Activated CD4-positive, alpha-beta T cell treated with anti-CD3 and anti-CD28 coated beads, Interleukin-10, Interleukin-2, amounts not matched to agents 100 ng/mL and 50 ng/mL, durations not matched to agents 16 hours and 8 hours (primary cell): Measurements from ENCODE around the gene DOCK1.

Experiments used
- DNase-seq: peaks from one replicate; pipeline ENCODE4 v3.0.0-alpha.2; 2020

Gene DOCK1

DNA sequence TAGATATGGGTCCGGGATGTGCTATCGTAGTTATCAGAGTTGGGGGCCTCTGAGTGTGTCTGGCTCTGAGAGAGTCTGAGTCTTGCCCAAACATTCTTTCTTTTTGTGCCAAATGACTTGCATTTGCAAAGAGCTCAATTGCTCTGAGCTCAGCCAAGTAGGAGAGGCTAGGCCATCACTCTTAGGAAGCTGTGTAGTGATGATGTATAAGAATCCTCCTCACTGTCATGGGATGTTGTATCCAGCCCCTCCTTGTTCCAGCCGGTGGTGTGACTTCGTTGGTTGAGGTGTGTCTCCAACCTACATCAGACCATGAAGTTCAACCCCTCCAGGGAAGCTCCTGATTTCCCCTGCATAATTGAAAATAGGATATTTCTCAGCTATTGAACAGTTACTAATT, 546.4 kb downstream of the DOCK1 start:
- no peak for DNase-seq

- no peak for DNase-seq
Observed at GRCh38 chr10:127452568-127452967, 547.3 kb downstream of the DOCK1 start.

- DNase-seq = no peak
Observed at GRCh38 chr10:127453706-127454105, 548.5 kb downstream of the DOCK1 start.

- no peak for DNase-seq
Observed at GRCh38 chr10:127456122-127456521, 550.9 kb downstream of the DOCK1 start.

DNA sequence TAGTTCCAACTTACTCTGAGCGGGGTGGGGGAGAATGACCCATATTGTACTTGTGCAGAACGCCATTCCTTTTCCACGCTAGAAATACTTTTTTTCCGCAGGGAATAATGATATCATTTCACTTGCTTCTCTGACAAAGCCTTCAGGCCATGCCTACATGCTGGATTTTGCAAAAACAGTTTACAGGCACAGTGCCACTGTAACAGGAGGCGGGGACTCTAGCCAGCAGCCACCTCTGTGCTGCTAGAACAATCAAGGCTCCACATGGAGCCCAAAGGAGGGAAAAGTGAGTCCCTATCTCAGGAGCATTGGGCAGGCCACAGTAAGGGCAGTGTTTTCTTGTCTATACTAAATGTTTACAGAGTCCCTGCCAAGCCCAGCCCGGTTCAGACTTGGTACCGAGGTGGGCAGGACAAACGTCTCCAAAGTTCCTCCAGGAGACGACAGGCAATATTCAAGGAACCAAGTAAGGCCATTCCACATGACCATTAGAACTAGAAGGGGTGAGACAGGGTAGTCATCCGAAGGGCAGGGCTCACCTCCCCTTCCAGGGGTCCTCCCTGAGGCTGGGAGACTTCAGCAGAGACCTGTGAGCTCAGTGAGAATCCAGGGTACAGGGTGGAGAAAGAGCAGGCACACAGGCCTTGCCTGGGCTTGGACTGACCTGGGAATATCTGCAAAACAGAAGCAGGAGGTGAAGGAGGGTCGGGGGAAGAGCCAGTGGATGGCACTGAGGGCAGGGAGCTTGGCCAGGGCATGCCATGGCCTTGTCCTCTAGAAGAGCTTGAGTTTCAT, 553.0 kb downstream of the DOCK1 start:
- DNase-seq = no peak

DNA sequence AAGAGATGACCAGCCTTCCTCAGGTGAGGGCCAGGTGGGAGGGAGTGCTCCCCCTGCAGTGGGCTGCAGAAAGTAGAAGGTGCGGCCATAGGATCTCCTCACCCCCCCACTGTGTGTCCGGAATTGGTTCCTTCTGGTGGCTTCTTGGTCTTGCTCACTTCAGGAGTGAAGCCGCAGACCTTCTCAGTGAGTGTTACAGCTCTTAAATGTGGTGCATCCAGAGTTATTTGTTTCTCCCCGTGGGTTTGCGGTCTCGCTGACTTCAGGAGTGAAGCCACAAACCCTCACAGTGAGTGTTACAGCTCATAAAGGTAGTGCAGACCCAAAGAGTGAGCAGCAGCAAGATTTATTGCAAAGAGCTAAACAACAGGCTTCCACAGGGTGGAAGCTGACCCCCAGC, 553.6 kb downstream of the DOCK1 start:
- no peak for DNase-seq

DNA sequence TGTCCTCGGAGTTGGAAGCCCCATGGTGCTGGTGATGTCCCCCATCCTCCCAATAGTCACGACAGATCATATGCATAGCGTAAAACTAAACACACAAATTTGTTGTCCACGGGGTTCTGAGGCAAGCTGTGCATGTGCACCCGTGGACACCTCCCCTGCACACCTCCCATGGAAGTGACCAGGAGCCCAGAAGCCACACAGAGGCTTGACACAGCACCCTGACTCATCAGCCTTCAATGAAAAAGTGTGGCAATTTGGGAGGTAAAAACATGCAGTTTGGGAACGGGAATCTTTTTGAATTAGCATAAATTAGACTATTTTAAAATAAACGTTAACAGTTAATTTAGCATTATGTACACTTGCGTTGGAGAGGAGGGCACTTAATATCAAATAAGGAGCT, 554.7 kb downstream of the DOCK1 start:
- DNase-seq = no peak

- DNase-seq = no peak
Observed at GRCh38 chr10:127462643-127463295, 557.5 kb downstream of the DOCK1 start.

DNA sequence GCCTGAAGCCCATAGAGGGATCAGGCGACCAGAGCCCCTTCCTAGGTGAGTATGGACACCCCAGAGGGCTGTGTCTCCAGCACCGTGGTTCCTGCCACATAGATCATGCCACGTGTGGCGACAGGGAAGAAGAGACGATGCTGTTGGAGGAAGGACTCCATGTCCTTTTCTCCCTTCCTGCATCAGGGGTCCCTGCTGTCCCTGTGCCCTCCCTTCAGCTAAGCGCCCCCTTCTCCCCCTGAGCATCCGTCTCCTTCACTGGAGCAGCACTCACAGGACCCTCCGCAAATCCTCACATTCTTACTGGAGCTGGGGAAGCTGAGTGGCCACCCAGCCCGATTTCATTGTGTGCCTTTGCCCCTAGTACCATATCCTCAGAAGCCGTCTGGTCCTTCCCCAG, 558.3 kb downstream of the DOCK1 start:
- no peak for DNase-seq

- no peak for DNase-seq
Observed at GRCh38 chr10:127464561-127464960, 559.3 kb downstream of the DOCK1 start.

DNA sequence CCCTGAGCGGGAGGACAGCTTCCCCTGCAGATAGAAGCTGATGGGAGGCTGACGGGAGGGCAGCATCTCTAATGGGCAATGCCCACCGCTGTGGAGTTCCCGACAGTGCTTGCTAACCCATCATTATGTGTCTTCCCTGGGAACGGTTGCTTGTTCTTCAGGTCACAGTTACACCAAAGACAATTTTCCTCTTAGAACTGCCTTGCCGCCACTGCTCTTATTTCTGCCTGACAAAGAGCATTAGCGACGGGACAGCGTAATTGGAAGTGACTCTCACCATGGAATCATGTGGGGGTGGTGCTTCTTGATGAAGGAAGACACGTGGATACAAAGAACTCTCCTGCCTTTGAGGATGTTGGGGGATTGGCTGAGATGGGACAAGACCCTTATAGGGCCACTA, 562.6 kb downstream of the DOCK1 start:
- no peak for DNase-seq

GRCh38 chr10:127468632-127469031, 563.4 kb downstream of the DOCK1 start:
- no peak for DNase-seq

DNA sequence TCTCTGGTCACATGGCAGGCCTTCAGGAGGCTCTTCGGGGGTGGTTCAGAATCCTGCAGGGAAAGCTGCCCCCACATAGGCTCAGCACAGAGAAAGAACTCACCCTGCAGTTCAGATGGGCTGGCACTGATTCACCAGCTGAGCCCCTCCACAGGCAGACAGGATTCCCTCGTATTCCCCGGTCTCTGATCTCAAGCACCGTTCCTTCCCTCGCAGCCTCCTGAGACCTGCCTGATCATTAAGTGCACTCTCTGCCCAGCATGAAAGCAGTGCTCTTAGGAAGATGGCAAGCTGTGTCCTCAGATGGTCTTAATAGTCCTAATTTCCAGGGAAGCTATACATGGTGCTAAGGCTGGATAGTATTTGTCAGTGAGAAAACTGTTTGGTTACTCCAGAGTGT, 565.7 kb downstream of the DOCK1 start:
- DNase-seq = no peak

DNA sequence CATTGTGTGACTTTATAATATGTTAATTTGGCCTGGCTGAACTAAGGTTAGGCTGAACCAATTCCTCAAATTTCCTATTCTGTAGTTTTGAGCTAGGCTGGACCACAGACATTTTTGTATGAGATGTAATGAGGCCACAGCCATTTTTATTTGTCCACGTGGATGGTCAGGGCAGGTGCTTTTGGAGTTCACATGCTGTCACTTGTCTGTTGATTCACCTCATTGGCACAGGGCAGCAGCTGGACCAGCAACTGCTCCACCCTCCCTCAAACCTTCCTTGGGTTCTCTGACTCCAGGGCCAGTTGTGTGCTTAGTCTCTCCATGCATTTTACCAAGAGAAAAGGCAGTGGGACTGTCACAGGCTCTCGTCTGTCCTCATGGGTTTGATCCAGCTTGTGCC, 567.7 kb downstream of the DOCK1 start:
- DNase-seq = no peak

DNA sequence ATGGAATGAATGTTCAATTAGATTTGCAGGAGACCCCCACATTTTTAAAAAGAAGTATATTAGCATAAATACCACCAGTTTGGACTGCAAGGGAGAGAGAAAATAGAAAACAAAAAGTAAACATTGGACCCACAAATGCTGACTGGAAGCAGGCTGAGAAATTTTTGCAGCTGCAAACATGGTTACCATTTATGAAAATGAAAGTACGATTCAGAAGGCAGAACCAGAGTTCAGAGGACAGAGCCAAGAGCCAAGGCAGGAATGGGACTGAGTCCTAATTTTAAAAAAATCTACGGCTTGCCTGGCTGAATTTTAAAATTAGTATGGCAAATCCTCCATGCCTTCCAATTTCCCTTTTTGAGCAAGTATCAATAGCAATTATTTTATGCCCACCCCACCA, 569.3 kb downstream of the DOCK1 start:
- DNase-seq = no peak

- no peak for DNase-seq
Observed at GRCh38 chr10:127485153-127485857, 580.1 kb downstream of the DOCK1 start.

- no peak for DNase-seq
Observed at GRCh38 chr10:127486355-127486754, 581.1 kb downstream of the DOCK1 start.

DNA sequence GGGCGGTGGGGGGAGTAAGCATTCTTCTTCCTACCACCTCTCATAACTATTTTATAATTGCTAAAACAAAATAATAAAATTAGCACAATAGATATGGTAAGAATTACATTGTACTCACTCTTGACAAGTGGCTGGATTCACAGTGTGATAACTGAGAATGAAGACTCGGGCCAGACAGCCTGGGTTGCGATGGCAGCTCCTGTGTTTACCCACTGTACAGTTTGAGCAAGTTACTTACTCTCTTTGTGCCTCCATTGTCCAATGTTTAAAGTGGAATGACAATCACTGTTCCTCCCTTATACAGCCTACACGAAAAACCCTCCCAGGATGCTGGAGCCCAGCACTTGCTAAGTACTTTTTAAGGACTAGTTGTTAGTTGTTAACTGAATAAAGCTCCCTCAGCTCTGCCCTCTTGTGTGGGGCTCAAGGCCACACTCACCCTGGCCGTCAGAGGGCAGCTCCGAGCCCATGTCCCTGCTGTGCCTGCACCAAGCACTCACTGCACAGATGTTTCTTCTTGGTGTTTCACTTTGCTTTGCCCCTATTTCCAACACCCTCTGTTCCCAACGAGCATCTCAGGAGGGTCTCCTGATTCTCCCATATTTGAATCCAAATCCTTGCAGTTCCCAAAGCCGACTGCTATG, 587.5 kb downstream of the DOCK1 start:
- no peak for DNase-seq

- DNase-seq = no peak
Observed at GRCh38 chr10:127496035-127496434, 590.8 kb downstream of the DOCK1 start.

DNA sequence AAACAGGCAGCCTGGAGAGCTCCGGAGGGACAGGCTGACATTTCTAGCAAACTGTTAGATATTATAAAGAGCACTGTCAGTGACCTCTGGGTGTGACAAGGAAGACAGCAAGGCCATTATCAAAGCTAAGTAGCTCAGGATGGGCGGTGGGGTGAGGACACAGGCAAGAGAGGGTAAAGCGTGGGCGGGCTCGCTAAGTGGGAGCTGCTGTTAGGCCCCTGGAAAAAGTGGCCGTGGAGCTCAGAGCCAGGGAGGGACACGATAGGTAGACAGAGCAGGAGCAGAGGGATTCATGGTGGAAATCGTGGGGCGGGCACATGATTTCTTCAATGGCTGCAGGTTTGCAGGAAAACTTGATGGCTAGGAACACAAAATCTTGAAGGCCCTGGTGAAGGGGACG, 592.5 kb downstream of the DOCK1 start:
- DNase-seq = no peak

DNA sequence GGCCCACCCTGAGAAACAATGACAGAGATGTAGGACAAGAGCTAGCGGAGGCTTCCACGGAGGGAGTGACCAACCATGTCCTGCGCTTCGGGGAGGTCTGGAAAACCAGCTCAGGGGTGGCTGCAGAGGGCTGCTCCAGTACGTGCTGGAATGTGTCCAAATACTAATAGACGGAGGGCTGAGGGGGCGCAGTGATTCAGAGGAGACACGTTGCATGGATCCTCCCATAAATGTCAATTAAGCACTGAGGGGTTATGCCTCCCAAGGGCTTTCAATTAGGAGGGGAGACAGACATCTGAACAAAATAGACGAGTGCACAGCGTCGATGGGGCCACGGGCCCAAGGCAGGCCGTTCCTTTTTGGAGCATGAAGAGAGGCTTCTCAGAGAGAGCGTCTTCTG, 592.9 kb downstream of the DOCK1 start:
- DNase-seq = no peak

GRCh38 chr10:127500127-127500526, 594.9 kb downstream of the DOCK1 start:
- DNase-seq = no peak
